NCI-H1092 treated with DMSO at 0.1 percent for 48 hours (cell line): ENCODE data around the gene DGKI.
A peak's percentile ranks its signal among the peaks of the same experiment; 100 is the strongest.

ENCODE experiments used
- DNase-seq: peaks from one replicate; lab custom pipeline; 2025; lab: John Stamatoyannopoulos, UW

Gene DGKI

GRCh38 chr7:137685433-137686164 is 161.2 kb downstream of the DGKI start:
- no peak for DNase-seq

DNA sequence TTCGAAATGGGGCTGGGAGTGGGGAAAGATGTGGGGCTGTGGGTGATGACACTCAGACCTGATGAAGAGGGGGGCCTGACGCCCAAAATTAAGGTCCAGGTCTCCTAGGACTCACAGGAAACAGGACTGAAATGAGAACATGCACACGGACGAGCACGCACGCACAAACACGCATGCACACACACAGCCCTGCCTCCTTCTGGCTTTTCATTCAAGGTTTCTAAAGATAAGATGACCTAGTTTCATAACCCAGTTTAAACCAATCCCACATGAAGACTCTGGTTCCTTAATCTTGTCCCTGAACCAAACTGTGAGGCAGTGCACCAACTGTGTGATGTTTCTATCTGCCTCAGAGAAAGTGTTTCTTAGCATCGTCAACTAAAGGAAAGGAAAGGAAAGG is 162.0 kb downstream of the DGKI start:
- DNase-seq = no peak

DNA sequence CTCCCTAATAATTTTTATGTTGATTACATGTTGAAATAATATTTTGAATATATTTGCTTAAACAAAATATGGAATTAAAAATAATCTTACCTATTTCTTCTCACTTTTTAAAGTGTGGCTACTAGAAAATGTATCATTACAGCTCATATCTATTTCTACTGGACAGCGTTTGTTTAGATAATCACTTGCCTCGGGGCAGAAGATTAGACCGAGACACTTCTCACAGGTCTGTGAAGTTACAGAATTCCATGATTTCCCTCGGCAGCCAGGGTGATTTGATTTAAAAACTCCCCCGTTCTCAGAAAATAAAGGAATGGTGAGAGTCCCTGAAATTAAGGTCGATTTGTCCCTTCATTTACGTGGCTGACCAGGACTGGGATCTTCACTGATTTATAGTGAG is 162.5 kb downstream of the DGKI start:
- no peak for DNase-seq

DNA sequence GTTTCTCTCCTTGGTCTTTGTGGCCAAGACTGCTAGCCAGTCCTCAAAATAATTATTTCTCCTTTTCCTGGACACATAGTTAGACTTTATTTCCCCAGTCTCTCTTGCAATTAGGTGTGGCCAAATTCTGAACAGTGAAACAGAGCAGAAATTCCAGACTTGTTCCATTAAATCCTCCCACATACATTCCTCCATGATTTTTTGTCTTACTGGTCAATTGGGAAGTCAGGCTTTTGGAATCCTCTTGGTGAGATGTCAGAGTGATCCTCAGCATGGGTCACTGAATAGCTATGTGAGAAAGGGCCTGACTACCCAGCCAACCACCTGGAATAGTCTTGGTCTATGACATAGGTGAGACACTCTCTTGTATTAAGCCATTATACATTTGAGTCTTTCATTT is 164.2 kb downstream of the DGKI start:
- DNase-seq = no peak

DNA sequence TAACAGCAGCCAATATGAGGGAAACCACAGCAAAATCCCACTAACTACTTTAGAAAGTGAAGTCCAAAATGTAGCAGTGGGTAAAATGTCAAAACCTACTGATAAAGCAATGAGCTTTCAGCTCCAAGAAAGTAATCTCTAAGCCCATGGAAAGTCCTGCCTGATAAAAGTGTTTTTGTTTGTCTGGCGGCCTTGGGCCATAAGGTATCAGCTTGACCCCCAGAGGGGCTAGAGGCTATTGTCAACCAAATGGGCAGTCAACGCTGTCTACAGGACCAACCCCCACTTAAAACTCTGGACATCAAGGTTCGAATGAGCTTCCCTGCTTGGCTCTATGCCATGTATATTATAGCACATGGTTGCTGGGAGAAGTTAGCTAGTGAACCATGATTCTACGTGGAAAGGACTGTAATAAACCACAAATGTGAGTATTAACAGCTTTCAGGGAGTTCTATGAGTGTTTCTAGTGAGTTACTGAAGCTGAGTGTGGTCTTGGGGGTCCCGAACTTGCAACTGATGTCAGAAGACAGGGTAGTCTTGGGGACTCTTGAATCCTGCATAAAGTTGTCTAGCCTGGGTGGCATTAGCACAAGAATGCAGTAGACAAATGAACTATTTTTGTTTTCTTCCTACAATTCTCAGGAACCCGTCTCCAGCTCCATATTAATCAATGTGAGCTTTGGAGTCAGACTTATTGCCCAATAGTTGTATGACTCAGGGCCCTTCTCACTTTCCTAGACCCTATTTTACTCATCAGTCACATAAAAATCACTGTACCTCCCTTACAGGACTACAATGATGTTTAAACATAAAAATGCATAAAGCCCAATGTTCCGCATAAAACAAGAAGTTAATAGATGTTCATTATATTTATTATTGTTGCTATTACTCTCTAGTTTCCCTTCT is 164.9 kb downstream of the DGKI start:
- DNase-seq = no peak

- no peak for DNase-seq
Observed at GRCh38 chr7:137674551-137675409, 172.0 kb downstream of the DGKI start.

DNA sequence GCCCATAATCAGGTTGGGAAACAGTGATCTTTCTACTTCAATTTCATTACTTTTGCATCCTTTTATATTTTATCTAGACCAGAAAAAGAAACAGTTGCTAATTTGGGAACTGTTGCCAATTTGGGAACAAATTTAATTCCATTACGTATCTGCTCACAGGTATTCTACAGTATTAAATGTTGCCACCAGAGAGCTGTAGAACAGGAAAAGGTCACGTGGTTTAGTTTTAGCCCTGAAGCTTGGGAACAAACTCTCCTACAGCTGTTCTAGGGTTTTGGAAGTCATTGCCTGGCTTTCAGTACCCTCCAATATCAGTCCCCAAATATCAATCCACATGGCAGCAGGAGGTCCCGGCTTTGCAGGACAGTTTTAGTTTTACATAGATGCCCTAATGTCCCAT is 172.7 kb downstream of the DGKI start:
- DNase-seq = no peak

DNA sequence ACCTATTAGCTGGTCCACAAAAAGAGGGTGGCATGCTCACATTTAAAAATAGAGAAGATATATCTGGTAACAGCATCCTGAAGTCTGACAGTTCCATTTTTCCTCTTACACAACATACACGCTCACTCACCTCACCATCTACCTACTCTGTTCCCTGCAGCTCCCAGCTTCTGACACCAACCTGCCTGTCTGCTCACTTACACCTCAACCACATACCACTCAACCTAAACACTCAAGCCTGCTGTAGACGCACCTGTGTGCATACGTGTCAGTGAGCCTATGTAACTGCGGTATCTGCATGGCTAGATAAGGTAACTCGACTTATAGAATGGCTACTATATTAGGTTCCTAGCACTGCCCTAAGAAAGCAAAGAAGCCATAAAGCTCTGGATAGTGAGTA is 174.9 kb downstream of the DGKI start:
- no peak for DNase-seq

DNA sequence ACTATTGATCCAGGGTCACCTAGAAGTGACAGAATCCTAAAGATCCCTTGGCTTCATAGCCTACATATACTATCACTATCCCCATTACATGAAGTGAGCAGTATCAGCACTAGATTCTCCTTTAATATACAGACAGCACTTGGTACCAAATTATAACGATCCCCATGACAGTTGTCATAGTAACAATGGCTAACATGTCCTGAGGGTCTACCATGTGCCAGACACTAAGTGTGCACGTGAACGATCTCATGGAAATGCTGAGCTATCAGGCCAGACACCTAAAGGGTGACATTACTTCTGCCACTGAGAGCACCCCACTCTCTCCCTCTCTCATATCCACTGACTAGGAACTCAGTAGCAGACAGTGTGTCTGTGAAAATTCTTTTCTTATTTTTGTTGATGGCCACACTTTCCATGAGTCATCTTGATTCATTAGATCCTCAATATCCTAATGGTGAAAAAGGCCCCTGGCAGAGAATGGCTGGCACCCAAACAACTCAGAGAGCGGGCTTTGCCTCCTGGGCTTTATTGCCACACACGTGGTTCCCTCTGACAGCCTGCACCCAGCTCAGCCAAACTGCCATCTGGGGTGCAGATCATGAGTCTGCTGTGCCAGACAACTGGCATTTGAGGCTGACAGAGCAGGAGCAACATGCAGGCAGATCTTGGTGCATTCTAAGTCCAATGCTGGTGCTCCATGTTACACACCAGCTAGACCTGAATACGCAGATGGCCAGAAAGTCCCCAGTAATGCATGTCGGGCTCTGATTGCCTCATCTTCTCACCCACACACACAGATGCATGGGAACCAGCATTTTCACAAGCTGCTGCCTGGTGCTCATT is 176.3 kb downstream of the DGKI start:
- DNase-seq = no peak

DNA sequence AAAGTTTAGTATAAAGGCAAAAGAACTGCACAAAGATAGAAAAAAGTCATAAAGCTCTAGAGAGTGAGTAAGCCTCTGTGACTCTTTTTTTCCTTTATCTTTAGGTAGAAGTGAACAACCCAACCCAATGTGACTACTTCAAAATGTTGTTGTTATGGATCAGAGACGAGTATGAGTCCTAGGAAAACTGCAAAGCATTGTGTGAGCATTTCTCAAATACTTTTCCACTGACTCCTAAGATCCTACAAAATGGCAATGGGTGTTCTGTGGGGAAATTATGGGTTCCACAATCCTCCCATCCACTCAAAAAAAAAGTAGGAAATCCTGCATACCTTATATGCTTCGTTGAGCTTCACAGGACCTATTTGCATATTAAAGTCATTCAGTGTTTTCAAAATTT is 177.1 kb downstream of the DGKI start:
- DNase-seq = no peak

GRCh38 chr7:137668404-137668803 is 178.4 kb downstream of the DGKI start:
- no peak for DNase-seq

GRCh38 chr7:137667633-137668387 is 179.0 kb downstream of the DGKI start:
- DNase-seq = no peak

- DNase-seq = no peak
Observed at GRCh38 chr7:137664846-137665245, 181.9 kb downstream of the DGKI start.

GRCh38 chr7:137661634-137662033 is 185.1 kb downstream of the DGKI start:
- DNase-seq = no peak

GRCh38 chr7:137658190-137658900 is 188.4 kb downstream of the DGKI start:
- no peak for DNase-seq

DNA sequence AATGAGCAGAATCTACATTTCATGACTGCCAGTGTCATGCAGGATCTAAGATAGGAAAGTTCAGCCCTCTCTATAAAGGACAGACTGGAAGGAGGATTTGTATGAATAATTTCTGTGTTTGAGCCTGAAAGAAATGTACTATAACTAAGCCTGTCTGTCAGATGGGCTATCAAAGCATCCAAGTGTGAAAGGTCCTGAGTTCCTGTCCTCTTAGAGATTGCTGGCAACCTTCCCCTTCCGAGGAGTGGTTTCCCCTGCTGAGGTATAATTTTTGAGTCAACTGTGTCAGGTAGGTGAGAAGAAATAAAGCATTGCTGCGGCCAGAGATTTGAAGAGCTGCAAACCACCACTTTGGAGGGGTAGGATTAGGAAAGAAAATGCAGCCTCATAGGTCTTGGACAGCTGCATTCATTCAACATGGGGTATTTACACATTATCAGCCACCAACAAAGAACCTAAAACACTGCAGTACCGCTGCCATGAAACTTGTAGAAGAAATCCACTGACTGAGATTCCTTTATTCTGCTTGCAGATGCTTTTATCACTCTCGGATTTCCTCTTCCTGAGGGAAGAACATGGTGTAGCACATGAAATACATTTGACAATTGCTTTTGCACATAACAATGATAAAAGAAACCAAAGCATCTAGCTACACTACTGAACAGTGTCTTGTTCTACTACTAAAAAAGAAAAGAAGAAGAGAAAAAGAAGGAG is 189.1 kb downstream of the DGKI start:
- DNase-seq = no peak

- DNase-seq = no peak
Observed at GRCh38 chr7:137656850-137657232, 189.9 kb downstream of the DGKI start.

GRCh38 chr7:137656227-137656849 is 190.4 kb downstream of the DGKI start:
- peak; percentile 78 for DNase-seq

DNA sequence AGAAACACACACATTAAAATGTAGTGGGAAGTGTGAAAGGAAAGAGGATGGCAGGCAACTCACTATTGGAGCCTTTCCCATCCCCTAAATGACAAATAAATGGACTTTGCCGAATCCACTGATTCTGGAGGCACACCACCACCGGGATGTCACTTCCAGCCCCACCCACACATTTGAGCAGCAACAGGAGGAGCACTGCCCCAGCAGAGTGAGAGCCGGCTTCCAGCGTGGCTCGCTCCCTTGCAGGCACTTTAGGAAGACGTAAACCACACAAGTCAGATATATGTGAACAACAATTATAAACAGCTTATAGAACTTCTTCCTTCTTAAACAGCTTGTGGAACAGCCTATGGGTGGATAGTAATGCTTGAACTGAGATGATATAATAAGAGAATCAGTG is 191.0 kb downstream of the DGKI start:
- DNase-seq = no peak
